GM12874 (cell line): ENCODE measurements around the gene TBL1X.

Experiments
- TF ChIP-seq, protein P1 (sequence below): IDR thresholded peaks from 2 replicates; pipeline ENCODE4 v1.5.1; 2011; ENCODE audit warnings: low read depth, mild to moderate bottlenecking, control low read depth, low read length, moderate library complexity; ENCODE audit not compliant: insufficient read depth

Gene TBL1X

DNA sequence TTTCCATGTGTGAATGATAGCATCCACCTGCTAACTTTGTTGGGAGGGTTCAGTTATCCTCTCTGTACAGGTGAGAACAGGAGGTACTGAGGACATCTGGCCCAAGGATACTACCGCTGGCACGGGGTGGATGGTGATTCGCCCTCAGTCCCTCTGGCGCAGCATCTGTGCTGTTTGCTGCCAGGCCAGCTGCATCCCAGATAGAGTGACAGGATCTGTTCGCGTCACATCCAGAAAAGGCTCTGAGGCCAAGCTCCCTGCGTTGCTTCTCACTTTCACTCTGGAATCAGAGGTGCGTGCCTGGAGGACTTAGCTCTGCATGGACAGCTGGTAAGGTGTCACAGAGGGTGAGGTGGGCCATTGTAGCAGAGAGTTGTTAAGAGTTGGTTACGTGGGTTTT lies 95.4 kb downstream of the TBL1X start:
- TF ChIP-seq, protein P1, sequence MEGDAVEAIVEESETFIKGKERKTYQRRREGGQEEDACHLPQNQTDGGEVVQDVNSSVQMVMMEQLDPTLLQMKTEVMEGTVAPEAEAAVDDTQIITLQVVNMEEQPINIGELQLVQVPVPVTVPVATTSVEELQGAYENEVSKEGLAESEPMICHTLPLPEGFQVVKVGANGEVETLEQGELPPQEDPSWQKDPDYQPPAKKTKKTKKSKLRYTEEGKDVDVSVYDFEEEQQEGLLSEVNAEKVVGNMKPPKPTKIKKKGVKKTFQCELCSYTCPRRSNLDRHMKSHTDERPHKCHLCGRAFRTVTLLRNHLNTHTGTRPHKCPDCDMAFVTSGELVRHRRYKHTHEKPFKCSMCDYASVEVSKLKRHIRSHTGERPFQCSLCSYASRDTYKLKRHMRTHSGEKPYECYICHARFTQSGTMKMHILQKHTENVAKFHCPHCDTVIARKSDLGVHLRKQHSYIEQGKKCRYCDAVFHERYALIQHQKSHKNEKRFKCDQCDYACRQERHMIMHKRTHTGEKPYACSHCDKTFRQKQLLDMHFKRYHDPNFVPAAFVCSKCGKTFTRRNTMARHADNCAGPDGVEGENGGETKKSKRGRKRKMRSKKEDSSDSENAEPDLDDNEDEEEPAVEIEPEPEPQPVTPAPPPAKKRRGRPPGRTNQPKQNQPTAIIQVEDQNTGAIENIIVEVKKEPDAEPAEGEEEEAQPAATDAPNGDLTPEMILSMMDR: no peak

DNA sequence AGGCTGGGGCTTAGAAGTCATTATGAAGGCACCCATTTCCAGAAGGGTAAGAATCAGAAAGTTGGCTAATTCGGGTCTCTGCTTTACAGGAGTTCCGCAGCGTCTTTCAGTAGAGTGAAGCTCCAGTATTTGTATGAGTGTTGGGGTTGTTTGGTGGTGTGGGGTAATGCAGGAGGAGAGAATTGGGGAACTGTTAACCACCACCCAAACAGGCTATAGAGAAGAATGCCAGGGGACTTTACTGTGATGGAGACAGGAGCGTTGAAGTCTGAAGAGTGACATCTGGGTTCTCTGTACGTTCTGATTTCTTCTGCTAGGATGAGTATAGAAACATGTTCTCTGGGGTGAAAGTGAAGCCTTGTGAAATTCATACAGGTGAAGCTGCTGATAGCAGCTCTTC lies 96.3 kb downstream of the TBL1X start:
- TF ChIP-seq, protein P1: no peak

DNA sequence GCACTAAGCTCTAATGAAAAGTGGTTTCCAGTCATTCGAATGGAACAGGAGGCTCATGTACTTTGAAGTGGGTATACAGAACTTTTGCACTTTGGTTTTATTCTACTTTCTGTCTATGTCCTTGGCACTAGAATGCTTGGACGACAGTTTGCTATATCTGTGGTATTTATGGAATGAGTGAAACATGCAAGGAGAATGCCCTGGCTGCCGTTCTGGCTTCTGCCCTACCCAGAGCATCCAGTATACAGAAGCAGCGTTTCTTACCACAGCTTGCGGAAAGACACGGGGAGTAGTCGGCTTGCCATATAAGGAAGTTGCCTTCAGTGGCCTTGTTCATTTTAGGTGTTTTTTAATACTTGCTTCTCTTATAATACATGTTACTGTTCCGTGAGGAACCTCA lies 98.0 kb downstream of the TBL1X start:
- TF ChIP-seq, protein P1: no peak

DNA sequence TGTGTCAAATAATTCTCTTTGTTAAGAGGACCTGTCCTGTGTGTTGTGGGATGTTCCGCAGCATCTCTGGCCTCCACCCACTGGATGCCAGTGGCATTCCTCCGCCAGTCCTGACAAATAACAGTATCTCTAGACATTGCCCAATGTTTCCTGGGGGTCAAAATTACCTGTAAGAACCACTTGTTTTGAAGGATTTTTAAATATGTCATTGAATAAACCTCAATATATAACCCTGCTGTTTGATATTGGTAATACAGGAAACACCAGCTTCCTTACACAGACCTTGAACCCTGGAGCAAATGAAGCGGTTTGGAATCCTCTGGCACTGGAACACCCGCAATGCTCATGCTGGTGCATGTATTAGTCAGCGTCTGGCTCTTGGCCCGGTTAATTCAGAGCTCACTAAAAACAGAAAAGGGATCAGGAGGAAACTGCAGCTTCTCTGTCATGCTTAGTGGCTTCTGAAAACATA lies 101.3 kb downstream of the TBL1X start:
- TF ChIP-seq, protein P1: no peak

DNA sequence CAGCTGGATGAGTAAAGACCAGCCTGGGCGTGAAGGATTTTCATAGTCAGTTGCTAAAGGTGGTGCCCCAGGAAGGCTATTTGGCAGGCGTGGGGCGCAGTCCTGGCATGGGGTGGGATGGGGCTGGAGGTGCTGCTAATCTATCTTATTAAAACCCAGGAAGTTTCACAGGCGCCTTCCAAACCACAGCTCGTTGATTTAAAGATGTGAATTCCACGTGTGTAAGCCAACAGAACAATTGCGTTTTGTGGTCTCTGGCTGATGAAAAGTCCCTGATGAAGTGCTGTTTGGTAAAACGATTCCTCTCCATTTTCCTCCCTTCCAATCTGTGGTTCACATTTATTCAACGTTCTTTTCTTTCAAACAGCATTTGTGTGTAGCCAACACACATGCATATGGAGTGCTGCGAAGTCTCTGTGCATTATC lies 105.0 kb downstream of the TBL1X start:
- TF ChIP-seq, protein P1: no peak

DNA sequence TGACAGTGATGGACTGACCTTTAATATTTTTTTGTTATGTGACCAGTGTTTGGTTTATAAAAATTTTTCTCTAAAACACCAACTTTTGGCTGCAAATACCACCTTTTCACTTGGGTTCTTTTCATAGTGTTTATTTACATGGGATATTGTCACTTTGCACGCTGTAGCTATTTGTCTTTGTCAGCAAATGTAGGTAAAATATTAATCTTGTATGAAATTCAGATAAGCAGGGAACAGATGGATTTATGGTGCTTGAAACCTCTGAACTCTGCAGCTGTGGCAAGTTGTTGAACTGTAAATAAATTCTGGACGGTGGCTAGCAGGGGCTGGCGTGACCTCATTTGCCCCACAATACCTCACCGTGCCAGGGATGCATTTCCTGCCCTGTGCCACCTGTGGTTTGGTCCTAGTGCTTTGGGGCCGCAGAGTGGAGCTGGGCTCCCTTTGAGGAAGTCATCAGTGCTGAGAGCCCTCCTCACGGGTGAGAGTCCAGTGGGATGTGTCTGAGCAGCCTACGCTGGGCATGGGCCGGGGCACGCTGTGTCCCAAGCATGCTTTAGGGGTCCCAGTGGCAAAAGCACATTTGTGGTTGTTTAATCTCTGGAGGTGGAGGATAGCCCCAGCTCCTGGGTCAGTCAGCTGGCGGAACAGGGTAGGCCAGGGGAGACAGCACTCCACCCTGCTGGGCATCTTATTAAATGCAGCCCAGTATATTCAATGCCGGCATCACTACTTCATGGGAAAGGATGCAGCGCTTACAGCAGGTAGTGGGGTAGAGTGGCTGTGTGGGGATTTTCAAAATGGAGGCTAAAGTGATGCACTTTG lies 108.6 kb downstream of the TBL1X start:
- TF ChIP-seq, protein P1: no peak

DNA sequence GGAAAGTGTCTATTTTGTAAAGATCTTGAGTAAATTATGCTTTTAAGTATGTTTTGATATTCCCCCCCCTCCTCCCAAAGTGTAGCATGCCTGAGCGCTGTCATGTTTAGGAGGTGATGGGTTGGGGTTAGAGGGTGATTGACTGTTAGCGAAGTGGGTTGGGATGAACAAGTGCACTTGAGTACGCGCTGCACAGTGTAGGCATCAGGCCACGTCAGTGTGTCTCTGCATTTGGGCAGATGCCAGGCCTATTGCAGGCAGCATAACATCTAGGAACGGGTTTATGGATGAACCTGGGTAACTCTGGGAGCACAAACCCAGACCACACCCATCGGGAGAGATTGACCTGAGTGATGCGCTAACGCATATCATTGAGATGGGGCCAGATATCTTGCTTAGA lies 111.2 kb downstream of the TBL1X start:
- TF ChIP-seq, protein P1: no peak
